Stromal cell of bone marrow (primary cell): ENCODE data around the gene TICAM1.
"Not testable (repeated sequence)": the region's sequence is repeated elsewhere in the genome, so short reads cannot be mapped to it uniquely, and the experiment has no call there.

ENCODE experiments used
- DNase-seq: peaks from one replicate; pipeline ENCODE4 v3.0.0-alpha.2; 2012; ENCODE audit warnings: low read depth

Gene TICAM1

DNA sequence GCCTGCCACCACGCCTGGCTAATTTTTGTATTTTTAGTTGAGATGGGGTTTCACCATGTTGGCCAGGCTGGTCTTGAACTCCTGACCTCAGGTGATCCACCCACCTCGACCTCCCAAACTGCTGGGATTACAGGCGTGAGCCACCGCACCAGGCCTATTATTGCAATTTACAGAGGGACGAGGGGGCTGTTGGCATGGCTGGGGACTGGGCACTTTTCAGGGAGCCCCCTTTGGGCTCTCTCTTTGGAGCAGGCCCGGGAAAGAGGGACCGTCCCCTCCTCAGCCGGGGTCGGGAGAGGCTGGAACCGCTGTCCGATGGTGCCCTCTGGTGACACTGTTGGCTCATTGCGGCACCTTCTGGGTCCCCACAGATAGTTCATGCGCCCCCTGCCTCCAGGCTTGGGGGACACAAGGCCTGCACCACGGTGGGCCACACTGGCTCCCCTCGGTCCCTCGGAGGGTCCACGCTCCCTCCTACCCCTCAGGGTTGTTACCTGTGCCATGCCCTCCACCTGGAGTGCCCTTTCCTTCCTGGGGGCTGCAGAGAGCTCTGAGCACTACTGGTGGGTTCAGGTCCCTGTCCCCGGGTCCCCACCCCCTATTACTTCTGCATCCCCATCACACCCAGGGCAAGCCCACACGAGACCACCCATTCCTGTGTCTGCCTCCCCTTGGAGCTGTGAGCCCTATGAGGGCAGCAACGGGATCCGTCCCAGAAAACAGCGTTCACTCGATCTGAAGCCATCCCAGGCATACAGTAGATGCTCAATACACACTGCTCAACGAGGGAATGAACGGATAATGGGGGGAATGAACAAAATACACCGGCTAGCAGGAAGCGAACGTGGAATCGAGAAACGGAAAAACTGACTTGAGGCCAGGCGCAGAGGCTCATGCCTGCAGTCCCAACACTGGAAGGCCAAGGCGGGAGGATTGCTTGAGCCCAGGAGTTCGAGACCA lies 27.5 kb downstream of the TICAM1 start:
- DNase-seq: no peak

DNA sequence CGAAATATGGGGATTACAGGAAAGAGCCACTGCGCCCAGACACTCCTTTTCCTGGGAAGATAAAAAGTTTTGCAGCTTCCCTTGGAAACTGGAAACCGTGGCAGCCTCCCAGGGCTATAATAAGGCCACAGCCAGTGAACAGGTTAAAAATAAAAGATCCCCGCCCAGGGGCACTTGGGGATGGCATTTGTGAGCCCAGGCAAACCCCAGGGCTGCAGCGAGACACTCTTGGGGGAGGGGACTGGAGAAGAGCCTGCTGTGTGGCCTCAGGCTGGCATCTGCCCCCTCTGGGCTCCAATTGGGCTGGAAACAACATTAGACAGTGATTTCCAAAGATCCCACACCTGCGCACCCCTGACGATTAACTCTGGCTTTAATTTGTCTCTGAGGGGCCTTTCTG lies 28.8 kb downstream of the TICAM1 start:
- no peak for DNase-seq

DNA sequence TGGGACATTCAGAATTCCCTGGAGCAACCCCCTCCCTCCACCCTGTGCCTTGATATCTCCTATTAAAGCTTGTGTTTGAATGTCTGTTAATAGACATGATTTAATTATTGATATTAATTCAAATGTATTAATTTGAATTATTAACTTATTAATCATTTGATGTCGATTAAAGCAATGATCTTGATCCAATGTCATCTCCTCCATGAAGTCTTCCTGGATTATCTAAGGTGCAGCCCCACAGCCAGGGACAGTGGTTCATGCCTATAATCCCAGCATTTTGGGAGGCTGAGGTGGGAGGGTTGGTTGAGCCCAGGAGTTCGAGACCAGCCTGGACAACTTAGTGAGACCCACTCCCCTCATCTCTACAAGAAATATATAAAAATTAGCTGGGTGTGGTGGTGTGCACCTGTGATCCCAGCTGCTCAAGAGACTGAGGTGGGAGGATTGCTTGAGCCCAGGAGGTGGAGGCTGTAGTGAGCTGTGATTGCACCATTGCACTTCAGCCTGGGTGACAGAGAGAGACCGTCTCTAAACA lies 30.4 kb downstream of the TICAM1 start:
- no peak for DNase-seq

DNA sequence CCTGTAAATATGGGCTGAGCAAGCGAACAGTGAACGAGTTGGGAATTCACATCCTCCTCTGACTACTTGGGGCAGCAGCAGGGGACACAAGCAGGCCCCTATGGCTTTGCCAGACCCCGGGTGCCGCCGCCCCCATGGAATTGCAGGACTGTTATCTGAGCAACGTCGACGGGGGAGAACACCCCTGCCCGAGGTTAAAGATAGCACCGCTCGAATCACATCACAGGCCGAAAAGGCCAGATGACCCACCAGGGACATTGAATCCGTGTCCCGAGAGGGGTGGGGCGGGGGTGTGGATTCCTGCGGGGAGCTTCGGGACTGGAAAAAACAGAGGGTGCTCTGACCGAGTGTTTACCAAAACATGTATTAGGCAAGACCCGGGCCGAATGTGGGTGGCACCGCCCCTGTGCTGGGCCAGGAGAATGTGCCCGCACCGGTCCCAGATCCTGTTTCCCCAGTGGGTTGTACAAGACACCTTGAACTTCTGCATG lies 30.9 kb downstream of the TICAM1 start:
- no peak for DNase-seq

DNA sequence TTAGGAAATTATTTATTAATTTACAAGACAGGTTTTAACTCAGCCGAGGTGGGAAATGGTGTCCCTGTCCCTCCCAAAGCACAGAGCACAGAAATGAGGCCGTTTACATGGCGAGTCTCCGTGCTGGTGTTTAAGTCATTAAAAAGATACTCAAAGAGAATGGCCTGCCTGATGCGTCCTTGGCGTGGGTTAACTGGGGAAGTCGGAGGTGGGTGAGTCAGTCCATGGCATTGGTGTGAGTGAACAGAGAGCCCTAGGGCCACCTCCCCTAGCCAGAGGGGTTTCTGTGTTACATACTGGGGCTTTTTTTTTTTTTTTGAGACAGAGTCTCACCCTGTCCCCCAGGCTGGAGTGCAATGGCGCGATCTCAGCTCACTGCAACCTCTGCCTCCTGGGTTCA lies 36.1 kb downstream of the TICAM1 start:
- DNase-seq: no peak

DNA sequence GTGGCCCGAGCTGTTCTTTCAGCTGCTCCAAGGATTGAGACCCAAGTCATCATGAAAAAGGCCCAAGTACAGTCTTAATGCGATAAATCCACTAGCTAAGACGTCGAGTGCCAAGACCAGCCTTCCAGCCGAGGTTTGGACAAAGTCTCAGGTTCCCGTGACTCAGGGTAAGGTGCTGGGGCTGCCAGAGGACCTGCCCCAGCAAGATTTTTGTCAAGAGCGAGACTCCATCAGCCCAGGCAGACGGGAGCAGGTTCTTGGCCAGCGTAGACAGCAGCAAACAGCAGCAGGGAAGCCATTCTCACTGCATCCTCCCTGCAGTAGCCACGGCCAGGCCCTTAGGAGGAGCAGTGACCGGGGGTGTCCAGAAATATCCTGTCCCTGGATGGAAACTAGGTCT lies 36.5 kb downstream of the TICAM1 start:
- DNase-seq: no peak

DNA sequence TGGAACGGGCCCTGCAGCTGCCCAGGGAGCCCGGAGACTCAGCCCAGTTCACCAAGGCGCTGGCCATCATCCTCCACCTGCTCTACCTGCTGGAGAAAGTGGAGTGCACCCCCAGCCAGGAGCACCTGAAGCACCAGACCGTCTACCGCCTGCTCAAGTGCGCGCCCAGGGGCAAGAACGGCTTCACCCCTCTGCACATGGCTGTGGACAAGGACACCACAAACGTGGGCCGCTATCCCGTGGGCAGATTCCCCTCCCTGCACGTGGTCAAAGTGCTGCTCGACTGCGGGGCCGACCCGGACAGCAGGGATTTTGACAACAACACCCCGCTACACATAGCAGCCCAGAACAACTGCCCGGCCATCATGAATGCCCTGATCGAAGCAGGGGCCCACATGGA lies 38.2 kb downstream of the TICAM1 start:
- DNase-seq: not testable (repeated sequence)

DNA sequence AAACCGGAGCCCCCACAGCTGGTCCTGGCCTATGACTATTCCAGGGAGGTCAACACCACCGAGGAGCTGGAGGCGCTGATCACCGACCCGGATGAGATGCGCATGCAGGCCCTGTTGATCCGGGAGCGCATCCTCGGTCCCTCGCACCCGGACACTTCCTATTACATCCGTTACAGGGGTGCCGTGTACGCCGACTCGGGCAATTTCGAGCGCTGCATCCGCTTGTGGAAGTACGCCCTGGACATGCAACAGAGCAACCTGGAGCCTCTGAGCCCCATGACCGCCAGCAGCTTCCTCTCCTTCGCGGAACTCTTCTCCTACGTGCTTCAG lies 38.7 kb downstream of the TICAM1 start:
- DNase-seq: not testable (repeated sequence)

DNA sequence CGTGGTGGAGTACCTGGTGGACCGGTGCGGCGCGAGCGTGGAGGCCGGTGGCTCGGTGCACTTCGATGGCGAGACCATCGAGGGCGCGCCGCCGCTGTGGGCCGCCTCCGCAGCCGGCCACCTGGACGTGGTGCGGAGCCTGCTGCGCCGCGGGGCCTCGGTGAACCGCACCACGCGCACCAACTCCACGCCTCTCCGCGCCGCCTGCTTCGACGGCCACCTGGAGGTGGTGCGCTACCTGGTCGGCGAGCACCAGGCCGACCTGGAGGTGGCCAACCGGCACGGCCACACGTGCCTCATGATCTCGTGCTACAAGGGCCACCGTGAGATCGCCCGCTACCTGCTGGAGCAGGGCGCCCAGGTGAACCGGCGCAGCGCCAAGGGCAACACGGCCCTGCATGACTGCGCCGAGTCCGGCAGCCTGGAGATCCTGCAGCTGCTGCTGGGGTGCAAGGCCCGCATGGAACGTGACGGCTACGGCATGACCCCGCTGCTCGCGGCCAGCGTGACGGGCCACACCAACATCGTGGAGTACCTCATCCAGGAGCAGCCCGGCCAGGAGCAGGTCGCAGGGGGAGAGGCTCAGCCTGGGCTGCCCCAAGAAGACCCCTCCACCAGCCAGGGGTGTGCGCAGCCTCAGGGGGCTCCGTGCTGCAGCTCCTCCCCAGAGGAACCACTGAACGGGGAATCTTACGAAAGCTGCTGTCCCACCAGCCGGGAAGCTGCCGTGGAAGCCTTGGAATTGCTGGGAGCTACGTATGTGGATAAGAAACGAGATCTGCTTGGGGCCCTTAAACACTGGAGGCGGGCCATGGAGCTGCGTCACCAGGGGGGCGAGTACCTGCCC lies 39.3 kb downstream of the TICAM1 start:
- not testable (repeated sequence) for DNase-seq

DNA sequence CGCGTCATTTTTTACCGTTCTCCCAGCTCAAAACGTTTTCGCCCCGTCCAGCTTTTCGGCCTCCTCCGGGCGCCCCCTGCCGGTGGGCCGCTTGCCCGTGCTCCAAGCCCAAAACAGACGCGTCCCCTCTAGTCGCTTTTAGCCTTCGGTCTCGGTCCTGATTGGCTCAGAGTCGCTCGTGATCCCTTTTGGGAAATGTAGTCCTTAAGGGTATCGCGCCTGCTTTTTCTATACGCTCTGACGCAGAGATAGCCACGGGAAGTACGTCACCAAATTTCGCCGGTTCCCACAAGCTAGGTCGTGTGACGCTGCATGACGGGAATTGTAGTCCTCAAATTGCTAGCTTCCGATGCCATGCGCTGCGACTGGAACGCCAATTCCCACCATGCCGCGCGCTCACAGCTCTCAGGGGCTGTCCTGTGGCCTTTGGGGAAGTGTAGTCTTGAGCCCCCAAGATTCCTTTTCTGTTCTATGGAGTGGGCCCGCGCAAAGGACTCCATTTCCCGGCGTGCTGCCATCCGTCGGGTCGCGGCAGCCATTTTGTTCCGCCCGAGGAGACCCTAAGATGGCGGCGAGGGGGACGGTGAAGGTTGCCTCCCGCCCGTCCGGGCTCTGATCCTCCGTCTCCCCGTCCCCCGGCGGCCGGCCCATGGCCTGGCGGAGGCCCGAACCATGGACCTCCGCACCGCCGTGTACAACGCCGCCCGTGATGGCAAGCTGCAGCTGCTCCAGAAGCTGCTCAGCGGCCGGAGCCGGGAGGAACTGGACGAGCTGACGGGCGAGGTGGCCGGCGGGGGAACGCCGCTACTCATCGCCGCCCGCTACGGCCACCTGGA lies 40.1 kb downstream of the TICAM1 start, which contains the start of gene FEM1A:
TSS of gene FEM1A (plus strand) at position 552 of the 836 bp plus-strand sequence. CDS start at position 673, 121 bp downstream.
- peak; percentile 100 for DNase-seq

DNA sequence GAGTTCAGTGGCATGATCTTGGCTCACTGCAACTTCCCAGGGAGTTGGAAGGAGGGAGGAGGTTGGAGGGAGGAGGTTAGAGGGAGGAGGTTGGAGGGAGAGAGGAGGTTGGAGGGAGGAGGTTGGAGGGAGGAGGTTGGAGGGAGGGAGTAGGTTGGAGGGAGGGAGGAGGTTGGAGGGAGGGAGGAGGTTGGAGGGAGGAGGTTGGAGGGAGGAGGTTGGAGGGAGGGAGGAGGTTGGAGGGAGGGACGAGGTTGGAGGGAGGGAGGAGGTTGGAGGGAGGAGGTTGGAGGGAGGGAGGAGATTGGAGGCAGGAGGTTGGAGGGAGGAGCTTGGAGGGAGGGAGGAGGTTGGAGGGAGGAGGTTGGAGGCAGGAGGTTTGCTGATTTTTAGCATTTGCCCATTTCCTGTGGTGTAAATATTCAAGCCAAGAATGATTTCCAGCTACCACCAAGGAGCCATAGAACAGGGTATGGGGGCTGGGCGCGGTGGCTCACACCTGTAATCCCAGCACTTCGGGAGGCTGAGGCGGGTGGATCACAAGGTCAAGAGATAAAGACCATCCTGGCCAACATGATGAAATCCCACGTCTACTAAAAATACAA lies 45.0 kb downstream of the TICAM1 start:
- not testable (repeated sequence) for DNase-seq

DNA sequence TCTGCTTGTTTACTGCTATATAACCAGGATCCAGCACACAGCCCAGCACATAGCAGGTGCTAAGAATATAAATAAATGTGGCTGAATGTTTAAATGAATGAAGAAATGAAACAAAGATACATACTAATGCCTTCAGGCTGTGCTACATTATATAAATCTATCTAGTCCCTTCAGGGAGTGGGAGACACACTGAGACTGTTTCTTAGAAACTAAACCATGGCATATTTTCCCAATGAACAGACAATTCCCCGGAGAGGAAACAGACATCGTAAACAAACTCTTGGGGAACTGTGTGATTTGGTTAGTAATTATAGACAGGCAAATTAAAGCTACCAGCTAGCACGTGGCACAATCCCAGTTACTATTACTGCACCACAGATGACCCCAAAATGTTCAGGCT lies 49.7 kb downstream of the TICAM1 start:
- no peak for DNase-seq

DNA sequence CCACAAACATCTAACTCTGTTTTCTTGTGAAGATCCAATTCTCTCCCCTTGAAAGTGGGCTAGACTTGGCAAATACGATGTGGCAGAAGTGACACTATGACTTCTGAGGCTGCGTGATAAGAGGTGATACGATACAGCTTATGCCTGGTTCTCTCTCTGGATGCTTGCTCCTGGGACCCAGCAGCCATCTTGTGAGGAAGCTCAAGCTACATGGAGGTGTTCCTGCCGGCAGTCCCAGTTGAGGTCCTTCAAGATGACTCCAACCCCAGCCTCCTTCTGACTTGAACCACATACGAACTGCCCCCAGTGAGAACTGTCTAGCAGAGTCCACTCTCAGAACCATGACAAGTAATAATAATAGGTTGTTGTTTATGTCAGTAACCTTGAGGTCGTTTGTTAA lies 50.7 kb downstream of the TICAM1 start:
- DNase-seq: no peak

DNA sequence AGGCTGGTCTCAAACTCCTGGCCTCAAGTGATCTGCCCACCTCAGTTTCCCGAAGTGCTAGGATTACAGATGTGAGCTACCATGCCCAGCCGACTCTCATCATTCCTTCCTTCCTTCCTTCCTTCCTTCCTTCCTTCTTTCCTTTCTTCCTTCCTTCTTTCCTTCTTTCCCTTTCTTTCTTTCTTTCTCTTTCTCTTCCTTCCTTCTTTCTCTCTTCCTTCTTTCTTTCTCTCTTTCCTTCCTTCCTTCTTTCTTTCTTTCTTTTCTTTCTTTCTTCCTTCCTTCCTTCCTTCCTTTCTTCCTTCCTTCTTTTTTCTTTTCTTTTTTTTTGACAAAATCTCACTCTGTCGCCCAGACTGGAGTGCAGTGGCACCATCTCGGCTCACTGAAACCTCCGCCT lies 53.4 kb downstream of the TICAM1 start:
- DNase-seq: not testable (repeated sequence)

DNA sequence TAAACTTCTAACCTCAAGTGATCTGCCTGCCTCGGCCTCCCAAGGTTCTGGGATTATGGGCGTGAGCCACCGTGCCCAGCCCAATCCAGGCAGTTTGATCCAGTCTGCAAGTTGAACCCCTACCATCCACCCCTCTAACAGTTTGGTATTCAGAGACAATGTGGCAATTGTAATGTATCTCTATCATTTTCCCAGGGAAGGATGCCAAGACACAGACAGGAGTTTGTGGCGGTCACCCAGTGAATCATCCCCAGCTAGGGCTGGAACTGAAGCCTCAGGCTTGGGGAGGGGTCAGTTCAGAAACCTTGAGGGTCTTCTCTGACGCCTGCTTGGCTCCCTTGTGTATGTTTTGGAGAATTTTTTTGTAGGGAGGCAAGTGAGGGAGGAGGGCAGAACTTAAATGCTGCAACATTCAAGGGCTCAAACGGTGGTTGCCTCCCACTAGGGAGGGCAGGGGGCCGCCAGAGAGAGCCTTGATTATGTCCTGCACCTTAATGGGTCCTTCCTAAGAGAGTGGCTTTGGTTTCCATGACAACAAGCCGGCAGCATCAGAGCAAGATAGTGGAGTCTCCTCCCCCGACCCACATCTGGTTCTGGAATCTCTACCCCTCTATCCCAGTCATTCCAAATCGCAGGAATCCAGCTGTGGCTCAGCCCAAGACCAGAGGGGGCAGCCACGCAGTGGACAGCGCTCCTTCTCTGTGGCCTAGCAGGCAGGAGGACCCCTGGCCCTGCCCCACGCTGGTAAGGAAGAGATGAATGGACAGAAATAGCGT lies 54.9 kb downstream of the TICAM1 start:
- no peak for DNase-seq

DNA sequence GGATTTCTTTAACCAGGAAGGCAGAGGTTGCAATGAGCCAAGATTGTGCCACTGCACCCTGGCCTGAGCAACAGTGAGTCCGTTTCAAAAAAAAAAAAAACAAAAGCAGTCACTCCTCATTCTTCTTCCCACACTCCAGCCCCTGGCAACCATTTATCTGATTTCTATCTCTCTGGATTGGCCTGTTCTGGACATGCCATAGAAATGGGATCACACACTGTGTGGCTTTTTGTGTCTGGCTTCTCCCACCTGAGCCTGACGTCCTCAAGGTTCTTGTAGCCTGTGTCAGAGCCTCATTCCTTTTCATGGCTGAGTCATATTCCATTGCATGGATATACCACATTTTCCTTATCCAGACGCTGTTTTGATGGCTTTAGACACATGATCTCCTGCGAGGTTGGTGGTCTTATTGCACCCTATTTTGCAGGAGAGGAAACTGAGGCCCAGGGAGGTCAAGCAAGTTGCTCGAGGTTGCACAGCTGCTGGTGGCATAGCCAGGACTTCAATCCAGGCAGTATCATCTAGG lies 55.8 kb downstream of the TICAM1 start:
- no peak for DNase-seq

DNA sequence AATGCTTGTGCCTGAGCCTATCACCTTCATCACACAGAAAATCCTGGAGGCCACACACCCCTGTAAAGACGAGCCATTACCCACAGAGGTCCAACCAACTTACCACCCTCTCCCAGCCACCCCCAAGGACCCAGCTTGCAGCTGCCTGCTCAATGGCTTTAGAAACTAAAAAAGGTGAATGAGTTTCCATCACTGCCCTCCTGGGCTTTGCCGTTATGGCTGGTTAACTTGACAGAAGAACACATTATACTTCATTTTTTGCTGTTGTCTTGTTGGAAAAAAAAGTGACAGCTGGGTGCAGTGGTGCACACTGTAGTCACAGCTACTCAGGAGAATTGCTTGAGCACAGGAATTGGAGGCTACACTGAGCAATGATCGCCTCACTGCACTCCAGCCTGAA lies 57.4 kb downstream of the TICAM1 start:
- DNase-seq: no peak

DNA sequence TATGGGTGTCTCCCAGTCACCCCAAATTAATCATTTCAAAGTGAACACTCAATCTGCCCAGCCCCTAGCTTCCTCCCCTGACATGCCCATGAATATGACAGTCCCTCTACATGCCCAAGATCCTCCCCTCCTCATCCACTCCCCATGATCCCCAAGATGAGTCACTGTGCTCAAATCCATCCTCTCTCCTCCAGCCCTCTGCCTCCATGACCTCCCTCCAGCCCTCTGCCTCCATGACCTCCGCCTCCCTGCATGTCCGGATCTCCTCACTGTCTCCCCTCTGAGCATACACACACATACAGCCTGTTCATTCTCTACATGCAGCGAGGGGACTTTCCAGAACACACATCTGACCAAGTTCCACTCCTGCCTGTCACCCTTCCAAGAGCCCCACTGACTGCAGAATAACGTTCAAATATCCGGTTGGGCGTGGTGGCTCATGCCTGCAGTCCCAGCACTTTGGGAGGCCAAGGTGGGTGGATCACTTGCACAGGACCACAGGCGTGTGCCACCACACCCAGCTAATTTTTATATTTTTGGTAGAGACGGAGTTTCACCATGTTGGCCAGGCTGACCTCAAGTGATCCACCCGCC lies 58.4 kb downstream of the TICAM1 start:
- no peak for DNase-seq

DNA sequence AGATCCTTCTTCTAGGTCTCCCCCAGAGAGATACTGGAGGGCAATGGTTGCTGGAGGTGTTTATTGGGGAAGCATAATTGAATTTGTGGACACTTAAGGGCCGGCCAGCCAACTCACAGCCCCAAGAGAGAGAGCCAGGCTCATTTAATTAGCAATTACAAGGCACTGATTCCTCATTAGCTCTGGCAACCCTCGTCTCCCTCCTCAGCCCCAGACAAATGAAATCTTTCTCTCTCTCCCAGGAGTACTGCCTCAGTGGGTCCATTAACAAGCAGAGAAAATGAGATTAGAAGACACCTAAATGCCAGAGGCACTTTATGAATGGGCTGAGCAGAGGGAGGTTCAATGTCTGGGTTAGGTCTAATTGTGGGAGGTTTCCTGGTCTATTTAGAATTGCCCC lies 58.9 kb downstream of the TICAM1 start:
- DNase-seq: no peak
